OCI-LY3 (cell line): Measurements from ENCODE around the gene KAT14.

Experiments used
- CTCF ChIP-seq: fragments of 200-600, 300-600 bp; sonication (generic); IDR thresholded peaks from 2 replicates; pipeline ENCODE4 v1.5.1; 2014; ENCODE audit warnings: antibody characterized with exemption, low read length, low read depth
- EZH2phosphoT487 ChIP-seq: fragments of 200-600 bp; shearing (Covaris generic); IDR thresholded peaks from 2 replicates; pipeline ENCODE4 v1.6.1; 2018; ENCODE audit warnings: antibody characterized with exemption, mixed run types, low read depth

GRCh38 chr20:18233408-18233943 is 95.8 kb downstream of the KAT14 start:
- TF ChIP-seq CTCF = no peak
- TF ChIP-seq EZH2phosphoT487 = no peak
